ENCODE data around the gene SFMBT2. TPM values are rescaled to one million over a fixed set of nuclear protein-coding genes. Genes with fewer than 3 reads are reported as not detected.

The SFMBT2 gene
- total RNA-seq, 1 experiment from 2014 or later: 0.02 TPM

GRCh38 chr10:7251696-7252465 lies 159.0 kb downstream of the SFMBT2 start:
- ChIA-PET RAD21 (ENCODE audit: low non-redundant PET in 1 of 2, low total read pairs in 2 of 2, uncharacterized antibody in 2 of 2, unreplicated experiment in 2 of 2) (no interaction called here), POLR2A (no interaction called here), CTCF (no interaction called here)
- H3K79me2 ChIP-seq (ENCODE audit: insufficient read depth, low read length): no peaks in the 10 kb centered on the region
- H3K4me2 ChIP-seq (ENCODE audit: low read length): no peak overlapping the region
- no peak overlapping the region for H3K9ac ChIP-seq (ENCODE audit: low read length)
- H3K36me3 ChIP-seq (ENCODE audit: control insufficient read depth in 1 of 2, insufficient read depth in 2 of 2, low read length in 2 of 2): no peaks in the 10 kb centered on the region
- DNase-seq (ENCODE audit: low read depth, low spot score) (no peak), ATAC-seq (no peak)
- no peaks in the 10 kb centered on the region; a peak in 1 of 4 replicates for H3K9me3 ChIP-seq (ENCODE audit: control insufficient read depth in 1 of 2, insufficient read depth in 1 of 2, low read depth in 1 of 2, low read length in 2 of 2)
- BruUV-seq (replicated peaks): no TSS peak
- intact Hi-C loops (cut with micrococcal nuclease): no loop called here
- no peak overlapping the region for H3K4me3 ChIP-seq (replicated peaks in 1 of 2; ENCODE audit: low read depth in 1 of 2, low read length in 2 of 2)
- H4K20me1 ChIP-seq (ENCODE audit: insufficient read depth): no peaks in the 10 kb centered on the region
- no peak overlapping the region for H3K27ac ChIP-seq (ENCODE audit: low read depth, low read length)
- no peak overlapping the region for H2AFZ ChIP-seq (ENCODE audit: low read depth, low read length, poor library complexity, severe bottlenecking)
- H3K9me2 ChIP-seq (ENCODE audit: insufficient read depth): no peaks in the 10 kb centered on the region
- TF ChIP-seq YY1 (IDR thresholded peaks at IDR 0.05; ENCODE audit: extremely low read depth, insufficient replicate concordance, low read depth, low read length) (no peak), ZBTB33 (IDR thresholded peaks at IDR 0.05; ENCODE audit: extremely low read depth, insufficient replicate concordance, low read length) (no peak), EGR1 (IDR thresholded peaks at IDR 0.05; ENCODE audit: low read depth) (no peak), SP1 (IDR thresholded peaks at IDR 0.05; ENCODE audit: low read depth) (no peak), EZH2 (IDR thresholded peaks at IDR 0.05) (no peak), SRF (IDR thresholded peaks at IDR 0.05; ENCODE audit: low read depth) (no peak), CEBPB (IDR thresholded peaks at IDR 0.05; ENCODE audit: low read depth) (no peak), TCF7L2 (IDR thresholded peaks at IDR 0.05; ENCODE audit: borderline replicate concordance, extremely low read depth, insufficient read depth, insufficient read length) (no peak), RAD21 (IDR thresholded peaks at IDR 0.05; ENCODE audit: low read depth) (no peak), REST (IDR thresholded peaks at IDR 0.05; ENCODE audit: low read depth) (no peak)
- no peaks in the 10 kb centered on the region for H3K4me1 ChIP-seq (ENCODE audit: control insufficient read depth in 1 of 2, insufficient read depth in 2 of 2, low read length in 2 of 2)
- H3K27me3 ChIP-seq (ENCODE audit: insufficient read depth, low read length): peaks cover 17% of the 10 kb centered on the region; the same call in 1 of the 2 replicates

Data from HCT116 (cell line).